ENCODE measurements around the gene INSYN2A.

- TF ChIP-seq CTCF (IDR thresholded peaks at IDR 0.05) = no peak
- no peak for TF ChIP-seq EP300 (IDR thresholded peaks at IDR 0.05; ENCODE audit: low read depth)
- TF ChIP-seq POLR2A (IDR thresholded peaks at IDR 0.05) = no peak
- TF ChIP-seq POLR2AphosphoS5 (IDR thresholded peaks at IDR 0.05) = no peak
Measured at GRCh38 chr10:127159648-127160245, 36.6 kb downstream of the INSYN2A start.
